ENCODE measurements around the gene CSF1R. TPM values are rescaled to one million over a fixed set of nuclear protein-coding genes. Genes with fewer than 3 reads are reported as not detected.

The CSF1R gene
- total RNA-seq, 3 donors from 2014 or later (not counting 1 experiment from before 2014, with no cell fraction given) = 4.9 to 39.0 (median 7.8) TPM

GRCh38 chr5:150108711-150109514 lies 22.6 kb upstream of the CSF1R start:
- Histone ChIP-seq H3K36me3 (ENCODE audit: control insufficient read depth, insufficient read depth, low read length) (no peaks in the 10 kb centered on the region), H3K27me3 (ENCODE audit: control insufficient read depth, insufficient read depth, low read length) (no peaks in the 10 kb centered on the region), H3K9me3 (ENCODE audit: control insufficient read depth, insufficient read depth, low read length) (no peaks in the 10 kb centered on the region), H3K4me1 (ENCODE audit: control insufficient read depth, insufficient read depth, low read length) (peaks cover 17% of the 10 kb centered on the region), H3K4me3 (ENCODE audit: low read length) (no peak overlapping the region), H3K27ac (ENCODE audit: low read length) (no peak overlapping the region)
- H3K36me3 Mint-ChIP-seq = no peaks in the 10 kb centered on the region
- TF ChIP-seq CTCF (IDR thresholded peaks at IDR 0.05) = no peak
- no peak overlapping the region for H3K4me3 Mint-ChIP-seq
- no peak overlapping the region for H3K27ac Mint-ChIP-seq
- no peaks in the 10 kb centered on the region for H3K9me3 Mint-ChIP-seq
- H3K4me1 Mint-ChIP-seq = peaks cover 12 to 15% of the 10 kb centered on the region in 2 donors
- H3K27me3 Mint-ChIP-seq (ENCODE audit: low read depth in 2 of 2) = peaks cover 0 to 19% of the 10 kb centered on the region in 2 donors
- 91% methylated on average over 11 of the region's 11 CpGs for WGBS (ENCODE audit: insufficient coverage)
- ATAC-seq (no peak), DNase-seq (no peak)
- intact Hi-C loops (cut with micrococcal nuclease) = no loop called here

- Histone ChIP-seq H3K36me3 (ENCODE audit: control insufficient read depth, insufficient read depth, low read length) (no peaks in the 10 kb centered on the region), H3K9me3 (ENCODE audit: control insufficient read depth, insufficient read depth, low read length) (no peaks in the 10 kb centered on the region), H3K4me1 (ENCODE audit: control insufficient read depth, insufficient read depth, low read length) (peaks cover 12% of the 10 kb centered on the region), H3K27ac (ENCODE audit: low read length) (no peak overlapping the region), H3K27me3 (ENCODE audit: control insufficient read depth, insufficient read depth, low read length) (no peaks in the 10 kb centered on the region), H3K4me3 (ENCODE audit: low read length) (no peak overlapping the region)
- intact Hi-C loops (cut with micrococcal nuclease) = no loop called here
- Mint-ChIP-seq H3K36me3 (no peaks in the 10 kb centered on the region), H3K4me1 (peaks cover 6 to 10% of the 10 kb centered on the region in 2 donors), H3K4me3 (no peak overlapping the region), H3K27ac (peak overlapping the region in 1 of 2 donors; percentile 6), H3K27me3 (ENCODE audit: low read depth in 2 of 2) (peaks cover under 1 to 16% of the 10 kb centered on the region in 2 donors), H3K9me3 (no peaks in the 10 kb centered on the region)
- DNase-seq = no peak
- no peak for ATAC-seq
- WGBS (ENCODE audit: insufficient coverage) = 90% methylated on average over 4 of the region's 4 CpGs
- no peak for TF ChIP-seq CTCF (IDR thresholded peaks at IDR 0.05)
Observed at GRCh38 chr5:150107909-150108447, 21.6 kb upstream of the CSF1R start.

DNA sequence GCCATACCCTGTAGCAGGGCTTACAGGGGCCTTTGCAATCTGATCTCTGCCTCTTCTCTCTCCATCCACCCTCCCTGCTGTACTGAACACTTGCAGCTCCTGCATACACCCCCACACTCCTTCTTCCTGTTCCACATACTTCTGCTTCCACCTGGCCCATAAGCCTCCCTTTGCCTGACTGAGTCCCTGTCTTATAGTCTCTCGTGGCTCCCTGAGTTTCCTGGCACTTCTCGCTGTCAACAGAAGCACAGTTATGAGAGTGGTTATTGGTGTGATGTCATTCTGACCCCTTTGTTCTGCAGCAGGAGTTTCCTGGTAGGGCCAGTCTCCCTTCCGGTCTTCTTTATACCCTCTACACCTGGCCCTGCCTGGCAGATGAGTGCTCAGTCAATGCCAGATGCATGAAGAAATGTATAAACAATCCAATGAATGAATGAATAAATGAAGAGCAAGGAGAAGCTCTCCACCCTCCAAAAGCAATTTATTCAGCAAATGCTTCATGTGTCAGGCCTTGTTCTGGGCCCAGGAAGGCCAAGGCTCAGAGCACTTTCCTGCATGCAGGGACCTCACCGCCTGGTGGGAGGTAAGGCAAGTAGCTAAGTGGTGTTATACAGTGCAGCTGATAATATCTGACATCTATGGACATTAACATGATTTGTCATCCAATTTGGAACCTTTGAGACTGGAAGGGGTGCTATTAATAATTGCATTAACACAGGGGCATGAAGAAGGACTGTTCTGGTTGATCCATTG lies 20.5 kb upstream of the CSF1R start:
- H3K4me1 Mint-ChIP-seq = peaks cover 0 to 3% of the 10 kb centered on the region in 2 donors
- Histone ChIP-seq H3K27ac (ENCODE audit: low read length) (no peak overlapping the region), H3K4me1 (ENCODE audit: control insufficient read depth, insufficient read depth, low read length) (peaks cover 6% of the 10 kb centered on the region), H3K9me3 (ENCODE audit: control insufficient read depth, insufficient read depth, low read length) (no peaks in the 10 kb centered on the region), H3K36me3 (ENCODE audit: control insufficient read depth, insufficient read depth, low read length) (no peaks in the 10 kb centered on the region), H3K4me3 (ENCODE audit: low read length) (no peak overlapping the region), H3K27me3 (ENCODE audit: control insufficient read depth, insufficient read depth, low read length) (no peaks in the 10 kb centered on the region)
- no peak overlapping the region for H3K4me3 Mint-ChIP-seq
- no peak for TF ChIP-seq CTCF (IDR thresholded peaks at IDR 0.05)
- H3K27ac Mint-ChIP-seq = no peak overlapping the region
- H3K36me3 Mint-ChIP-seq = no peaks in the 10 kb centered on the region
- WGBS (ENCODE audit: insufficient coverage) = 97% methylated on average over 2 of the region's 4 CpGs
- intact Hi-C loops (cut with micrococcal nuclease) = no loop called here
- peaks cover 6 to 14% of the 10 kb centered on the region in 2 donors for H3K27me3 Mint-ChIP-seq (ENCODE audit: low read depth in 2 of 2)
- no peak for DNase-seq
- ATAC-seq = no peak
- no peaks in the 10 kb centered on the region for H3K9me3 Mint-ChIP-seq
